ENCODE measurements around the gene MAFG. TPM values are rescaled to one million over a fixed set of nuclear protein-coding genes. Genes with fewer than 3 reads are reported as not detected.
A peak's percentile ranks its signal among the peaks of the same experiment; 100 is the strongest.

MAFG gene
- total RNA-seq, 1 experiment from 2014 or later: 31.7 TPM

DNA sequence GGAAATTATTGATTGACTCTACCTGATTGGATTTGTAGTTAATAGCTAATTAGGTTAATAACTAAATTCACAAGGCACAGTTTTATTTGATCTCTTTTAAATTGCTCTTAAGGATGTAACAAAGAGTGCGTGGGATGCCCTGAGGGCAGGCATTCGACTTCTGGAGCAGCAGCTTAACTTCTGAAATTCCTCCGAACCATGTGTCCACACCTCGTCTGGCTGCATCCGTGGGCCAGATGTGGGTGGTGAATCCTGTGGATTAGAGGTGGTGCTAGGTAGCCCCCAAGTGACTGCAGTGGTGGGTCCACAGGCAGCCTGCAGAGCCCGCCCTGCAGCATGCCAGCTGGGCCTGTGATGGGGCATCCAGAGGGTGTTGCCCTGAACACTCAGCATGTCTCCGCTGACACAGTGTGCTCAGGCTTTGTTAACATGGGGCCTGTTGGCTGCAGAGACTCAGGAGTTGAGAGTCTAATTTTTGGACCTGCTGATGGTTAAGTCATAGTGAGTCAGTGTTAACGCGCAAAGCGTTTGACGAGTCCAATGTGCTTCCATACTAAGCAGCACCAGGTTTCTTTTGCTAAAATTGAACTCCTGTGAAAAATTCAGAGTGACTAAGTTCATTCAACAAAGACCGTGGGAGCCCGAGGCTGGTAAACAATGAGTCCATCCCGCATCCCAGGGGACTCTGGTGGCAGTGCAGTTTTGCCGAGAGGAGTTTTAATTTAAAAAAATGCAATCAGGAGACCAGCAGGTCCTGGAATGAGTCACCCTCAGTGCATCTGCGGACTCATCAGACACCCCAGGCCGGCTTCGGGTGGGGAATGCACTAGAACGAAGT lies 29.3 kb downstream of the MAFG start:
- Histone ChIP-seq H3K36me3 (replicated peaks; ENCODE audit: control insufficient read depth, insufficient read depth, low read length) (peaks cover 21% of the 10 kb centered on the region), H3K27me3 (ENCODE audit: control insufficient read depth, insufficient read depth, low read length) (peaks cover 16% of the 10 kb centered on the region), H3K4me3 (ENCODE audit: insufficient read depth, low read depth, low read length) (no peak overlapping the region)
- no peak for DNase-seq

DNA sequence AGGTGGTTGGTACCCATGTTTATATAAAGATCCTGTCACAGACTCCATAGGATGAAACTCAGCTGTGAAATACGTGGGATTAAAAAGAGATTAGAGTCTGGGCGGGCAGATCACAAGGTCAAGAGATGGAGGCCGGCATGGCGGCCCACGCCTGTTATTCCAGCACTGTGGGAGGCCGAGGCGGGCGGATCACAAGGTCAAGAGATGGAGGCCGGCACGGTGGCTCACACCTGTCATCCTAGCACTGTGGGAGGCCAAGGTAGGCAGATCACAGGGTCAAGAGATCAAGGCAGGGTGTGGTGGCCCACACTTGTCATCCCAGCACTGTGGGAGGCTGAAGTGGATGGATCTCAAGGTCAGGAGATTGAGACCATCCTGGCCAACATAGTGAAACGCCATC lies 32.1 kb downstream of the MAFG start:
- no peak for DNase-seq
- Histone ChIP-seq H3K4me3 (ENCODE audit: insufficient read depth, low read depth, low read length) (no peak overlapping the region), H3K36me3 (replicated peaks; ENCODE audit: control insufficient read depth, insufficient read depth, low read length) (peaks cover 21% of the 10 kb centered on the region), H3K27me3 (ENCODE audit: control insufficient read depth, insufficient read depth, low read length) (no peaks in the 10 kb centered on the region)

DNA sequence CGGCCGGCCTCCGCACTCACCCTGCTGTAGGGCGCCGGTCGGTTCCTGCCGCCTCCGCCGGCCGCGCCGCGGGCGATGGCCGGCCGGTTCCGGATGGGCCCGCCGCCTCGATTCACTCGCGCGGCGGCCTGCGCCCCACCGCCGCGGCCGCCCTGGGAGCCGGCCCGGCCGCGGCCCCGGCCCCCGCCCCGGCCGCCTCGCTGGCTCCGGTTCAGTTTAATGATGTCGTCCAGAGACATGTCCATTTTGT lies 36.3 kb downstream of the MAFG start:
- Histone ChIP-seq H3K27me3 (ENCODE audit: control insufficient read depth, insufficient read depth, low read length) (no peaks in the 10 kb centered on the region), H3K36me3 (replicated peaks; ENCODE audit: control insufficient read depth, insufficient read depth, low read length) (peaks cover 36% of the 10 kb centered on the region), H3K4me3 (ENCODE audit: insufficient read depth, low read depth, low read length) (peak overlapping the region; percentile 79)
- no peak for DNase-seq

DNA sequence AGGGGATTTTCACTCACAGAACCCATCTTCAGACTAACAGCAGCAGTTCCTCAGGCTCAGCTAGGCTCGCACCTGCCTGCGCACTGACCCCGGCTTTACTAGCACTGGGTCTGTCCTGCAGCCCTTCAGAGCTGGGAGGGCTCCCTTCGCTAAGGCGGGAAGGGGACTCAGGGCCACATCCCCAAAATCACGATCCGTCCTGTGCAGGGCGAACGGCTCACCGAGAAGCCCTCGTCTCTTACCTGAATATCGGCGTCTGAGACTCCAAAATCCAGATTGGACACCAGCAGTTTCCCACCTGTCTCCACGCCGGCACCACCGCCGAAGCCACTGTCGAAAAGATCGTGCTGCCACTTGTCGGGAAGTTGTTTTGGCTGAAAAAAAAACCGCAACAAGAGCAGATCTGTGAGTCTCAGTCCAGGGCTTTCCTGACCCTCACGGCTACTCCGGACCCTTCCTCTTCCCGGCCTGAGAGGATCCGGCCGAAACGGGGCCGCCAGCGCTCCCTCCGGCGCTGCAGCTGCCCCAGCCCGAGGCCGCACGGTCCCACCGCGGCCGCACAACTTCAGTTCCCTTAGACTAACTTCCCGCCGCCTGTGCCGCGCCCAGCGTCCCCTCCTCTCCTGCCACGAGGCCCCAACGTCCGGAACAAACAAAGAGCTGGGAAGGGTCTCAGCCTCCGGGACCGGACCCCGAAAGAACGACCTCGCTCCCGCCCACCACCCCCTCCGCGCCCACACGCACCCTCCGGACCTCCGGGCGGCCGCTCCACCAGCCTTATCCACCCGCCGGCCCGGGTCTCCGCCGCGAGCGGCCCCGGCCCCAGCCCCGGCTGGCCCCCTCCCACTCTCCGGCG lies 36.9 kb downstream of the MAFG start:
- H3K36me3 ChIP-seq (replicated peaks; ENCODE audit: control insufficient read depth, insufficient read depth, low read length): peaks cover 40% of the 10 kb centered on the region
- peak overlapping the region; percentile 79 for H3K4me3 ChIP-seq (ENCODE audit: insufficient read depth, low read depth, low read length)
- H3K27me3 ChIP-seq (ENCODE audit: control insufficient read depth, insufficient read depth, low read length): no peaks in the 10 kb centered on the region
- DNase-seq: peak; percentile 85

DNA sequence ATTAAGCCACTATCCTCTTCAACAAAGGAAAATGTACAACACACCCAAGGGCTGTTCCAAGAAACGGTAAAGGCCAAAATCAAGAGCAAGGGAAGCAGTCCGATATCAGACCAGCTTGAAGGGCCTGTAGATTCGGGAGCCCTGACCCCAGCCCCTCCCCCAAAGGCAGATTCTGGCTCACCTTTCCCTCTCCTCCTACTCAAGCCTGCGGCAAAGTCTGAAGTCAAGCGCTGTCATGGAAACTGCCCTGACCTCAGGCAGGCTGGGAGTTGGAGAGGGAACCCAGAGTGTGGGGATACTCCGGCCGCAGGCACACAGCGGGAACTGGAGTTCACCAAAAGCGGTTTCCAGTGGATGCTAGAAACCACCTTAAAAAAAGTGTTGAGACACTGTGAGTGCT lies 37.9 kb downstream of the MAFG start:
- Histone ChIP-seq H3K36me3 (replicated peaks; ENCODE audit: control insufficient read depth, insufficient read depth, low read length) (peaks cover 38% of the 10 kb centered on the region), H3K27me3 (ENCODE audit: control insufficient read depth, insufficient read depth, low read length) (no peaks in the 10 kb centered on the region), H3K4me3 (ENCODE audit: insufficient read depth, low read depth, low read length) (no peak overlapping the region)
- DNase-seq: peak; percentile 24

DNA sequence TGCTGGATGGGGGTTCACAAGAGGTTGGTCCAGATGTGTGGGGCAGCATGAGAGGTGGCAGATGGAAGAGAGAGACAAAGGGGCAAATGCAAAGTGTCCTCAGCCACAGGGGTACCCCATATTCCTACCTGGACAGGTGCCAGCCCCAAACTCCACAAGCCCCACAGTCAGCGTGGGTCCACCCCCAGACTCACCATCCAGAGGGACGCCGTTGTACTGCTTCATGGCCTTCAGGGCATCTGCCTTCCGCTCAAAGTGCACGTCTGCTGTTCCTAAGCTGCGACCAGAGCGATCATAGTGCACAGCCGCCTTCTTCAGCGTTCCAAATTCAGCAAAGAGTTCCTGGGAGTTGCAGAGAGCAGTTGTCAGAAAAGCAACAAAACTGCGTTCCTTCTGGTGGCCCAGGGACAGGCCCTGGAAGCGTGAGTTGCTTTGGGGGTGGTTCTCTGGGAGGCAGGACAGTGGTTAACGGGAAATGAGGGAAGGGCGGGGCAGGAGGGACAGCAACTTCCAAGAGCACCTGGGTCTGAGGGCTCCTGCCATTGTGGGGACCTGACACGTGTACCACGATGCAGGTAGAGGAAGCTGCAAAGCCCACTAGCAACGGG lies 38.4 kb downstream of the MAFG start:
- H3K36me3 ChIP-seq (replicated peaks; ENCODE audit: control insufficient read depth, insufficient read depth, low read length): peaks cover 38% of the 10 kb centered on the region
- peak; percentile 20 for DNase-seq
- no peaks in the 10 kb centered on the region for H3K27me3 ChIP-seq (ENCODE audit: control insufficient read depth, insufficient read depth, low read length)
- no peak overlapping the region for H3K4me3 ChIP-seq (ENCODE audit: insufficient read depth, low read depth, low read length)

DNA sequence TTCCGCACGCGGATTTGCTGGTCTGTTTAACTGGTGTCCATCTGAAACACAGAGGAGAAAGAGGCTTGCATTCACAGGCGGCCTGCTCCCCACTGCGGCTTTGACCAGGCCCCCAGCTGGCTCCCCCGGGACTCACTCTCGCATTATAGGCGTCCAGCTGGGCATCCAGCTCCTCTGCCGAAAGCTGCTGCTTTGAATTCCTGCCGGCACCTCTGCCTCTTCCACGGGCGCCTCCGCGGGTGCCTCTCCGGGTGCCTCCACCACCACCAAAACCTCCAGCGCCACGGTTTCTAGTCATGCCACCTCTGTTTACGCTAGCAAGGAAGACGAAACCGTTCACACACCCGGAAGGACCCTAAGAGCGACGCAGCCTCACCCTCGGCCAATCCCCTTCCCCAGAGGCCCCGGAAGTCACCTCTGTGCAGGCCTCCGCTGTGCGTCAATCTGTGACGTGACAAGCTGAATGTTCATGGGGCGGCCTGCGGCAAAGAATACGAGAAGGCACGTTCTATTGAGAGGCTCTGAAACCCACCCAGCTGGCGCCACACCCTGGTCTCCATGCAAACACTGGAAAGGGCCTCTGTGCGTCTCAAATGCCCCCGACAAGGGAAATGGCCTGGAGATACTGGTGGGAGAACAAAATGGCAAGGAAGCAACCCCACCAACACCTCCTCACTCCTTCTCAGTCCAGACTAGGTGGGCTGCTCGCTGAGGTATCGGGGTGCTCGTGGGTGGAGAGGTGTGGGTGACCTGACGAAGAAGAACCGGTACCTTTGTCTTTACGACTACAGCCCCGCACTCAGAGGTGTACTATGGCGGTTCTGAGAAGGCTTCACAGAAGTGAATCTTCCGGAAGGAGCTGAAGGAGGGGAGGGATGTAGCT lies 39.2 kb downstream of the MAFG start:
- Histone ChIP-seq H3K27me3 (ENCODE audit: control insufficient read depth, insufficient read depth, low read length) (no peaks in the 10 kb centered on the region), H3K36me3 (replicated peaks; ENCODE audit: control insufficient read depth, insufficient read depth, low read length) (peaks cover 38% of the 10 kb centered on the region), H3K4me3 (ENCODE audit: insufficient read depth, low read depth, low read length) (no peak overlapping the region)
- DNase-seq: peak; percentile 46

DNA sequence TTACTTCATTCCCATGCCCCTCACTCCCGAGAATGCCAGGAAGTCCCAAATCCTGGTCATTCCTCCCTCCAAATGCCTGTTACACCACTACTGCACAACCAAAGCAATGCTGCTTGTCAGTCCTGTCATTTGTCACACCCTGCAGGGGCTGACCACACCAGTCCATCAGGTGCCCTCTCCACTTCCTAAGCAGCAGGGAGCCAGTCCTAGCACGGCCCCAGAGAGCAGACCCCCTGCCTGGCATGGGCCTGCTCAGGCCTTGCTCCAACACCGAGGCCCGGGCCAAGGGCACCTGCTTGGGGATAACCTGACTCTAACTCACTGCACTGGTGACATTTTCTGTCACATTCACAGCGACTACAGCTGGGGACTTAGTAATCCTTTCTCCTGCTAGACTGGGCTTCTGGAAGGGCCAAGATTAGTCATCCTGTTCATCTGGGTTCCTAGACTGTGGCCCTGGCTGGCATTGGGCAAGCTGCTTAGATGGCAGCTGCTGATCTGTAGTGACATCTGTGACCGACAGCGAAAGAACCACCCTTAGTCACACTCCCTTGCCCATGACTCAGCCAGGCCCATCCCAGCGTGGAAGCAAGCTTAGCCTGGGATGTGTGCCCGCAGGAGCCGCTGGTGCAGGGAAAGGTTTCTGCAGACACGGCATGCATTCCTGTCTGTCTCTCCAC lies 41.5 kb downstream of the MAFG start:
- Histone ChIP-seq H3K36me3 (replicated peaks; ENCODE audit: control insufficient read depth, insufficient read depth, low read length) (peaks cover 38% of the 10 kb centered on the region), H3K4me3 (ENCODE audit: insufficient read depth, low read depth, low read length) (no peak overlapping the region), H3K27me3 (ENCODE audit: control insufficient read depth, insufficient read depth, low read length) (no peaks in the 10 kb centered on the region)
- peak; percentile 46 for DNase-seq

DNA sequence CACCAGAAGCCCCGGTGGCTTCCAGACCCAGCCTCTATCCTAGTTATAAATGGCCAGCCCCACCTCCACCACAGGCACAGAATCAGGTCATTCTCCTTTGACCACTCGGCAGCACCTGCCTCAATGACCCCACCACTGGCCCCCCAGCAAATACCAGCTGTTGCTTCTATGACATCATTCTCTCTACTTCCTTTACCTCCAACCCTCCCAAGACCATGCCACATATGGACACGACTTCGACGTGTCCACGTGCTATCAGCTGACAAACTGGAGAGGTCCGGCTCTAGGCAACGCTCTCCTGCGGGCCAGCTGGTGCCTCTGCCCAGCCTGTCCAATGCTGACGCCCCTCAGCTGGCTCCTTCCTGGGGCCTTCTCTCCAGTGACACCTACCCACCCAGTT lies 42.1 kb downstream of the MAFG start:
- peak; percentile 35 for DNase-seq
- Histone ChIP-seq H3K27me3 (ENCODE audit: control insufficient read depth, insufficient read depth, low read length) (no peaks in the 10 kb centered on the region), H3K4me3 (ENCODE audit: insufficient read depth, low read depth, low read length) (no peak overlapping the region), H3K36me3 (replicated peaks; ENCODE audit: control insufficient read depth, insufficient read depth, low read length) (peaks cover 38% of the 10 kb centered on the region)

DNA sequence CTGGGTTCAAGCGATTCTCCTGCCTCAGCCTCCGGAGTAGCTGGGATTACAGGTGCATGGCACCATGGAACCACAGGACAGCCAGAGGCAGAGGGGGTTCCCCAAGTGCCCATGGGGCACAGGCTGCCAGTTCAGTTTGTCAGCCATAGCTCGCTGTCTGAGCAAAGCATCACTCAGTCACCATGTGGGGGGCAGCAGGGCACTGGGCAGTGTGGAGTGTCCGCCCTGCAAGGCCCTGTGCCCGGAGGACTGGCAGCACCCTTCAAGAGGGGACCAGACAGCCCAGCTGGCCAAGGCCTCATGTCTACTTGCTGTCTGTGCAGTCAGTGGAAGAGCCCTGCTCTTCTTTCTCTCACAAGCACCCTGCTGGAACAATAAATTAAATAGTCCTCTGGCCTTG lies 42.6 kb downstream of the MAFG start:
- Histone ChIP-seq H3K36me3 (replicated peaks; ENCODE audit: control insufficient read depth, insufficient read depth, low read length) (peaks cover 34% of the 10 kb centered on the region), H3K4me3 (ENCODE audit: insufficient read depth, low read depth, low read length) (no peak overlapping the region), H3K27me3 (ENCODE audit: control insufficient read depth, insufficient read depth, low read length) (no peaks in the 10 kb centered on the region)
- DNase-seq: peak; percentile 41

DNA sequence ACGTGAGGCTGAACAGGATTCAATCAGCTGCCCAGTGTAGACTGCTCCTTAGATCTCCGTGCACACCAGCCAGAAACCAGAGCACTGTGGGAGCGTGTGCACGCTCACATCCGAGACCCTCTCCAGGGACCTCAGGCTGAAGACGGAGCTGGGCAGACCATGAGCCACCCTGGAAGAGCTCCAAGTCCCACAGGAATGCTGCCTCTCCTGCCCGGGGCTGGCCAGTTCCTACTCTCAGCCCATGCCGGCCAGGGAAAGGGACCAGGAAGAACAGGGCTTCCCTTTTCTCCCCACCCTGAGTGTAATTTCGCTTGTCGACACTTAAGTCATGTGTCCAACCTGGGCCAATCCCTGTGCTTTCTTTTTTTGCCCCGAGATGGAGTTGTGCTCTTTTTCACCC lies 43.0 kb downstream of the MAFG start:
- H3K36me3 ChIP-seq (replicated peaks; ENCODE audit: control insufficient read depth, insufficient read depth, low read length): peaks cover 31% of the 10 kb centered on the region
- H3K27me3 ChIP-seq (ENCODE audit: control insufficient read depth, insufficient read depth, low read length): no peaks in the 10 kb centered on the region
- H3K4me3 ChIP-seq (ENCODE audit: insufficient read depth, low read depth, low read length): no peak overlapping the region
- DNase-seq: peak; percentile 45

DNA sequence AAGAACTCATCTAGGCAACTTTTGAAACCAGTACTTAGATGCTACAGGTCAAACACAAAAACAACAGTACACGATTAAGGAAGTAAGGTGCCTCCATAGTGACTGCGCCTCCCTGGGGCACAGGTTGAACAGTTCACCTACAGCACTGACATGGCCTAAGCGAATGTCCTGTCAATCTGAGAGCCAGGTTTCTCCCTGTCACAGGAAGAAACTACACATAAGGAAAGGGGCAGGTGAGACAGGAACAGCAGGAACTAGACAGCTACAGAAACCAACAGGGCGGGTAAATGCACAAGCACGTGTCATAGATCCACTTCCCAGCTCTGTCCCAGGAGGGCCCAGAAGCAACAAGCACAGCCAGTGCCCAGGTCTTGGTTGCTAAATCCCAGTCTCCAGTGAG lies 48.4 kb downstream of the MAFG start:
- Histone ChIP-seq H3K27me3 (ENCODE audit: control insufficient read depth, insufficient read depth, low read length) (no peaks in the 10 kb centered on the region), H3K4me3 (ENCODE audit: insufficient read depth, low read depth, low read length) (no peak overlapping the region), H3K36me3 (replicated peaks; ENCODE audit: control insufficient read depth, insufficient read depth, low read length) (peaks cover 2% of the 10 kb centered on the region; the same call in 1 of the 2 replicates)
- DNase-seq: peak; percentile 30

DNA sequence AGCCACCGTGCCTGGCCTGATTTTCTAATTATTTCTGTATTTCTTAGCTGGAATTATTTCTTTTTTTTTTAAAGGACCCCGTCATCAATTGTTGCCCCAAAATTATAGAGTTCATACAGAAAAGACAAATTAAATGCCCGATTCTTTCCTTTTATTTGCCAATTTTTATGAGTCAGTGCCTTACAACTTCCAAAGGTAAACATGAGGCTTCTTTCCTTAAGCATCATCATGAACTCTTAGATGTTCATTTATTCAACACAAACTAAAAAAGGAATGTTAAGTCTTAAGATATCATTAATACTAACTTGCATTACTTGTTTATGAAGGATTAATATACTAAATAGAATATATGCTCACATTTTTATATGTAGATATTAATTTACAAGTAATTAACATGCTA lies 49.2 kb downstream of the MAFG start:
- no peak overlapping the region for H3K4me3 ChIP-seq (ENCODE audit: insufficient read depth, low read depth, low read length)
- peaks cover 2% of the 10 kb centered on the region; the same call in 1 of the 2 replicates for H3K36me3 ChIP-seq (replicated peaks; ENCODE audit: control insufficient read depth, insufficient read depth, low read length)
- no peaks in the 10 kb centered on the region for H3K27me3 ChIP-seq (ENCODE audit: control insufficient read depth, insufficient read depth, low read length)
- DNase-seq: no peak

DNA sequence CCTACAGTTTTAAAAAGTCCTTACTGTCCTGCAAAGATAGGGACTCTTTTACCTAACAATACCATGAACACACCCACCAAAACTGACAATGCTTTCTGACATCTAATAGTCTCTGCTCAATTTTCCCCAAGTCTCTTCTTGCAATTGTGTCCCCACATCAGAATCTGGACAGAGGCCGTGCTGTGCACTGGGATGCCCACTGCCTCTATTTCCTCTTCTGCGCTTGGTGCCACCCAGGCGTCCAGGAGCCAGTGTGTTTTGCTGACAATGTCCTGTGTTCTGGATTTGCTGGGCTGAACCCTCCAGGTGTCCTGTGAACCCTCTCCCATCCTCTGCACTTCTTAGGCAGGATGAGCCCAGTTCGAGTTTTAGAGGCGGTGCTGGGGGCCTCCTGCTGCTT lies 50.0 kb downstream of the MAFG start:
- no peak for DNase-seq
- no peaks in the 10 kb centered on the region for H3K27me3 ChIP-seq (ENCODE audit: control insufficient read depth, insufficient read depth, low read length)
- H3K4me3 ChIP-seq (ENCODE audit: insufficient read depth, low read depth, low read length): no peak overlapping the region
- H3K36me3 ChIP-seq (replicated peaks; ENCODE audit: control insufficient read depth, insufficient read depth, low read length): peaks cover 2% of the 10 kb centered on the region; the same call in 1 of the 2 replicates
